AG04450 (cell line): ENCODE results near the gene SPAG8. TPM values are rescaled to one million over a fixed set of nuclear protein-coding genes. Genes with fewer than 3 reads are reported as not detected.

Source experiments
- CTCF ChIA-PET: fragments of 300-600, 350-600 bp; formaldehyde crosslinking; extraction: SDS; loops from one replicate; lab custom pipeline; 2022; ENCODE audit warnings: antibody characterized with exemption, inconsistent platforms; lab: Charles Lee
- POLR2A ChIA-PET: fragments of 350-600 bp; formaldehyde crosslinking; extraction: SDS; loops from one replicate; lab custom pipeline; 2021; ENCODE audit warnings: antibody characterized with exemption, inconsistent platforms; lab: Yijun Ruan, JAX
- DNase-seq: peaks from one replicate; pipeline ENCODE4 v3.0.0-alpha.2; 2011; ENCODE audit warnings: low read depth, low spot score
- H3K27ac ChIP-seq: one replicate; pipeline ENCODE4 v1.5.1; 2012; ENCODE audit warnings: low read depth, low read length, control low read depth
- H3K27me3 ChIP-seq: one replicate; pipeline ENCODE4 v1.6.0; 2012; ENCODE audit warnings: low read length; ENCODE audit not compliant: control insufficient read depth, insufficient read depth
- H3K4me3 ChIP-seq: 2 replicates; pipeline ENCODE4 v1.5.1; 2011; ENCODE audit warnings: mild to moderate bottlenecking, low read depth, low read length, control low read depth
- H3K9me3 ChIP-seq: 2 replicates; pipeline ENCODE4 v1.5.1; 2012; ENCODE audit warnings: low read length; ENCODE audit not compliant: control insufficient read depth, insufficient read depth
- polyA plus RNA-seq: library from polyadenylated mRNA; depleted of rRNA; stranded (reverse); fragments of >200 nt; gene quantifications from 2 replicates; pipeline ENCODE4 v1.2.3, GENCODE V29; 2011
- TF ChIP-seq, protein P1 (sequence below): IDR thresholded peaks from 2 replicates; pipeline ENCODE4 v1.5.1; 2011; ENCODE audit warnings: low read depth, low read length, control low read depth, inconsistent platforms

SPAG8 gene
- polyA plus RNA-seq, 1 experiment = 0.58 TPM

DNA sequence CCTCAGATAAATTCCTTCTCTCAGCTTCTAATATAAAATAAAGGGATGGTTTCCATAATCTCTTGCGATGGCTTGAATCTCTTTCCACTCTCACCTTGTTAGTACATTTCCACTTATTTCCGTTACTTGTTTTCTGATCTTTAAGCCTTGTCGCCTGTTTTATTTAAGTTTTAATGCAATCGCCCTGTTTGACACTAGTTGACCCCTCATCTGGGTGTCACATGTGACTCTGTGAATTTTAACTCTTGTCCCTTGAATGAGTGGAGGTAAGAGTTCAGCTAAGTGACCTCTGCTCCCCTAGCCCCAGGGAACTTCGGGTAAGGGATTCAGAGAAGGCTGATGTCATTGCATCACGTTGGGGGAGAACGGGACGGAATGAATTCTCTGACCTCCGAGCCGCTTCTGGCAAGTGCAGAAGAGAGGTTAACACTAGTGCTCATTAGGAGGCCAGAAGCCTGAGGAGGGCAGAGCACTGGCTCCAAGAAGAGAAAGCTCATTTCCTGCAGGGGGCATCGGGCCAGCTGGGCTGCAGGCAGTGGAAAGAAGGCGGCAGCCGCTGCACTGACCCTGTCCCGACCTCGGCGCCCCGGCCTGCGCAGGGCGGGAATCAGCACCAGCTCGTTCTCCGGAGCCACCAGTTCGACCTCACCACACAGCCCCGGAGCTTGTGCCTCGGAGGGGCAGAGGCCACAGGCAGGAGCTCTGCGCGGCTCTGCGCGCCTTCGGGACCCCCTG lies 2.2 kb upstream of the SPAG8 start:
- Histone ChIP-seq H3K9me3 (no peaks in the 10 kb centered on the region), H3K27ac (peak overlapping the region; percentile 70), H3K27me3 (peaks cover 6% of the 10 kb centered on the region), H3K4me3 (peak overlapping the region; percentile 87)
- ChIA-PET CTCF (interaction anchor here (0.5 to 5.6 kb wide), 12 partner anchors 11 to 918 kb away, joined by 3 to 48 read pairs (median 4); no protein-coding TSS in a partner anchor), POLR2A (interaction anchor here (0.5 to 1.3 kb wide), 7 partner anchors 14 to 502 kb away, joined by 3 to 4 read pairs (median 3); partner anchors contain the start of genes FAM221B, HRCT1 and TMEM8B)
- DNase-seq = no peak
- TF ChIP-seq, protein P1, sequence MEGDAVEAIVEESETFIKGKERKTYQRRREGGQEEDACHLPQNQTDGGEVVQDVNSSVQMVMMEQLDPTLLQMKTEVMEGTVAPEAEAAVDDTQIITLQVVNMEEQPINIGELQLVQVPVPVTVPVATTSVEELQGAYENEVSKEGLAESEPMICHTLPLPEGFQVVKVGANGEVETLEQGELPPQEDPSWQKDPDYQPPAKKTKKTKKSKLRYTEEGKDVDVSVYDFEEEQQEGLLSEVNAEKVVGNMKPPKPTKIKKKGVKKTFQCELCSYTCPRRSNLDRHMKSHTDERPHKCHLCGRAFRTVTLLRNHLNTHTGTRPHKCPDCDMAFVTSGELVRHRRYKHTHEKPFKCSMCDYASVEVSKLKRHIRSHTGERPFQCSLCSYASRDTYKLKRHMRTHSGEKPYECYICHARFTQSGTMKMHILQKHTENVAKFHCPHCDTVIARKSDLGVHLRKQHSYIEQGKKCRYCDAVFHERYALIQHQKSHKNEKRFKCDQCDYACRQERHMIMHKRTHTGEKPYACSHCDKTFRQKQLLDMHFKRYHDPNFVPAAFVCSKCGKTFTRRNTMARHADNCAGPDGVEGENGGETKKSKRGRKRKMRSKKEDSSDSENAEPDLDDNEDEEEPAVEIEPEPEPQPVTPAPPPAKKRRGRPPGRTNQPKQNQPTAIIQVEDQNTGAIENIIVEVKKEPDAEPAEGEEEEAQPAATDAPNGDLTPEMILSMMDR = peak; percentile 48

DNA sequence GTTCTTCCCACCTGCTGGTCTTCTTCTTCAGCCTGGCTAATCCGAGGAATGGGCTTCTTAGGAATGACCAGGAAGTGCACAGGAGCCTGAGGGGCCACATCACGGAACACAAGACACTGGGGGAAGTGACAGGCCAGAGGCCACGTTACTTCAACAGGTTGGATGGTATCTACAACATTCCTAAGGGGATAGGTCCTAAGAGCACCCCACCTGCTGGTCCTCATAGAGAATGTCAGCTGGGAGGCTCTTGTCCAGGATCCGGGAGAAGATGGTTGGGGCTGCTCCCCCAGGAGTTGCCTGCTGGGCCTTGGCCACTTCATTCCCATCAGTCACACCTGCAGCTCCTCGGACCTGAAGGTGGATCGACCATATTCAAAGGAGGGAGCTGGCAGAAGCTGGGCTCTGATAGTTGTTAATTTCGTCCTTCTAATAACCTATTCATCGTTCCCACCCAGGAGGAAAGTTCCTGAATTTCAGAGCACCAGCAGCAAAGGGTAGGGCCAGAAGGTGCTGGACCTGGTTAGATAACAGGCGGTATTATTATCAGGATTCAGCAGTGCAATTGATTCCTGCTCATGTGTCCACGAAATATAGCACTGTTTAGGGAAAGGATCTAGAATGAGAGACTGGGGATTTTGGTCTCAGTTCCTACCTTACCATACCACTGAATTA lies 1.5 kb upstream of the SPAG8 start:
- CTCF ChIA-PET = interaction anchor here (0.5 to 5.6 kb wide), 13 partner anchors 10 to 180 kb away, joined by 3 to 48 read pairs (median 5); no protein-coding TSS in a partner anchor
- no peak overlapping the region for H3K4me3 ChIP-seq

DNA sequence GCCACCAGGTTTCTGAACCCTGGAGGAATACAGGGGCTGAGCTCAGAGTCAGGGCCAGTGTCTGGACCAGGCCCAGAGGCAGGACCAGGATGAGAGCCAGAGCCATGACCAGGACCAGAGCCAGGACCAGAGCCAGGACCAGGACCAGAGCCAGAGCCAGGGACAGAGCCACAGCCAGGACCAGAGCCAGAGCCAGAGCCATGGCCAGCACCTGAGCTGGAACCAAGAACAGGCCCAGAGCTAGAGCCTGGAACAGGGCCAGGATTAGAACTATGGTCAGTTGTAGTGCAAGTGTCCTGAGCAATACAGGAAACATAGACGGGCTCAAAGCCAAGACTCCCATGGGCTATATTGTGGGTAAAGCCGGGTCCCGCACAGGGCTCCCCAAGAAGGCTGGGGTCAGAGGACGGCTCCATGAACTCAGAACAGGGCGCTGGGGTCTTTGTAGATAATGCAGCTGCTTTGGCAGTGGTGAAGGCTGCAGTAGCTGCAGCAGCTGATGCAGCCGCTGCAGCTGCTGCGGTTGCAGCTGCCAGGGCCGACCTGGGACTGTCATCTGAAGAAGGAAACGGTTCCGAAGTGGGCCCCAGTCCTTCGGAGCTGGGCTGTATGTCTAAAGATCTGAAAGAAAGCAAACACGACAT lies 559 bp downstream of the SPAG8 start:
- CTCF ChIA-PET = interaction anchor here (1.2 to 5.6 kb wide), 4 partner anchors 14 to 208 kb away, joined by 3 to 48 read pairs (median 18); no protein-coding TSS in a partner anchor
- Histone ChIP-seq H3K4me3 (peak overlapping the region; percentile 73), H3K9me3 (no peaks in the 10 kb centered on the region), H3K27ac (no peak overlapping the region), H3K27me3 (no peaks in the 10 kb centered on the region)
- no peak for DNase-seq
- POLR2A ChIA-PET = interaction anchor here (0.8 to 1.1 kb wide), 3 partner anchors 21 to 83 kb away, joined by 3 read pairs; no protein-coding TSS in a partner anchor
- TF ChIP-seq, protein P1 = no peak

More for the DNA sequence above, 1.5 kb upstream of the SPAG8 start:
- TF ChIP-seq, protein P1 = peak; percentile 42; the same call in 1 of the 2 replicates
- DNase-seq = no peak
- H3K27me3 ChIP-seq = peaks cover 6% of the 10 kb centered on the region
- no peaks in the 10 kb centered on the region for H3K9me3 ChIP-seq
- POLR2A ChIA-PET = interaction anchor here (0.6 to 1.3 kb wide), 2 partner anchors 92 to 503 kb away, joined by 3 read pairs; partner anchors contain the start of gene HRCT1
- no peak overlapping the region for H3K27ac ChIP-seq

DNA sequence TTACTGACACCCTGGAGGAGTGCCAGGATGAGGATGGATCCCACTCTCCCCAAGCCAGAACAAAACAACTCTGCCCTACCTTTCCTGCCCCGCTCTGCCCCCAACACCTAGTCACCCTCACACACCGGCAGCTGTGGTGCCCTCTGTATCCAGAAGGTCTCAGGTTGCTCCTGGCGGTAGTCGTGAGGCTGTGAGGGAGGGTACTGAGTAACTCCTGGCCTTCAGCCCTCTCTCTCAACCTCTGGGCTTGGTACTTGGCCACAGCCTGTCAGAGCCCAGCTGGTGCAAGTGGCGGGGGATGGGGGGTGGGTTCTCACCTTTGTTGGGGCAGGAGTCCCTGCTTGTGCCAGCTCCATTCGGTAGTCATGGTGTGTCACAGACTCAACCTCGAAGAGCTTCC lies 1.9 kb downstream of the SPAG8 start:
- no peak overlapping the region for H3K27ac ChIP-seq
- TF ChIP-seq, protein P1 = no peak
- H3K27me3 ChIP-seq = no peaks in the 10 kb centered on the region
- H3K9me3 ChIP-seq = no peaks in the 10 kb centered on the region
- H3K4me3 ChIP-seq = no peak overlapping the region
- DNase-seq = no peak
- CTCF ChIA-PET = interaction anchor here (3.1 to 5.6 kb wide), 2 partner anchors 15 to 21 kb away, joined by 14 to 48 read pairs; no protein-coding TSS in a partner anchor
- POLR2A ChIA-PET = no interaction called here
